NCI-H187 treated with DMSO at 0.1 percent for 48 hours (cell line): ENCODE data around the gene ASAP2.

Source experiments
- DNase-seq: peaks from one replicate; lab custom pipeline; 2025; lab: John Stamatoyannopoulos, UW

Gene ASAP2

GRCh38 chr2:9231291-9232165, 24.9 kb downstream of the ASAP2 start:
- no peak for DNase-seq

- DNase-seq: no peak
Measured at GRCh38 chr2:9232166-9232479, 25.5 kb downstream of the ASAP2 start.

GRCh38 chr2:9232886-9233285, 26.3 kb downstream of the ASAP2 start:
- no peak for DNase-seq

GRCh38 chr2:9234680-9235146, 28.1 kb downstream of the ASAP2 start:
- no peak for DNase-seq

GRCh38 chr2:9235147-9236044, 28.8 kb downstream of the ASAP2 start:
- no peak for DNase-seq

- DNase-seq: no peak
Measured at GRCh38 chr2:9236045-9236344, 29.4 kb downstream of the ASAP2 start.

- DNase-seq: no peak
Measured at GRCh38 chr2:9236867-9237266, 30.3 kb downstream of the ASAP2 start.

GRCh38 chr2:9237831-9238230, 31.2 kb downstream of the ASAP2 start:
- DNase-seq: no peak

- DNase-seq: no peak
Measured at GRCh38 chr2:9238591-9239326, 32.1 kb downstream of the ASAP2 start.

GRCh38 chr2:9239616-9240015, 33.0 kb downstream of the ASAP2 start:
- DNase-seq: no peak

- no peak for DNase-seq
Measured at GRCh38 chr2:9240745-9241144, 34.1 kb downstream of the ASAP2 start.

- DNase-seq: no peak
Measured at GRCh38 chr2:9241233-9241632, 34.6 kb downstream of the ASAP2 start.

- no peak for DNase-seq
Measured at GRCh38 chr2:9243357-9243756, 36.7 kb downstream of the ASAP2 start.

GRCh38 chr2:9244985-9245544, 38.5 kb downstream of the ASAP2 start:
- DNase-seq: no peak

- no peak for DNase-seq
Measured at GRCh38 chr2:9247177-9247576, 40.6 kb downstream of the ASAP2 start.

GRCh38 chr2:9247786-9248185, 41.2 kb downstream of the ASAP2 start:
- no peak for DNase-seq

GRCh38 chr2:9248363-9248762, 41.8 kb downstream of the ASAP2 start:
- DNase-seq: no peak

GRCh38 chr2:9249020-9249800, 42.6 kb downstream of the ASAP2 start:
- DNase-seq: no peak

- no peak for DNase-seq
Measured at GRCh38 chr2:9250091-9250490, 43.5 kb downstream of the ASAP2 start.

- no peak for DNase-seq
Measured at GRCh38 chr2:9250498-9251153, 44.0 kb downstream of the ASAP2 start.
